ENCODE measurements around the gene SEMA3E.
"Not testable (repeated sequence)": the region's sequence is repeated elsewhere in the genome, so short reads cannot be mapped to it uniquely, and the experiment has no call there.

GRCh38 chr7:83430289-83430688, 218.7 kb downstream of the SEMA3E start:
- not testable (repeated sequence) for TF ChIP-seq POLR2A (IDR thresholded peaks at IDR 0.05; ENCODE audit: low read depth, low read length); POLR2AphosphoS5 (IDR thresholded peaks at IDR 0.05; ENCODE audit: low read depth, low read length); SPI1 (IDR thresholded peaks at IDR 0.05; ENCODE audit: low read depth, low read length); TAF1 (IDR thresholded peaks at IDR 0.05; ENCODE audit: low read depth, low read length); PAX5 (IDR thresholded peaks at IDR 0.05; ENCODE audit: insufficient read depth, low read length, severe bottlenecking); POU2F2 (IDR thresholded peaks at IDR 0.05; ENCODE audit: low read depth, low read length)

Measured in GM12891 (cell line).